ENCODE measurements around the gene IQCE. TPM values are rescaled to one million over a fixed set of nuclear protein-coding genes. Genes with fewer than 3 reads are reported as not detected.

IQCE gene
- total RNA-seq, 2 experiments from 2014 or later, result 8.3 to 10.0 TPM

DNA sequence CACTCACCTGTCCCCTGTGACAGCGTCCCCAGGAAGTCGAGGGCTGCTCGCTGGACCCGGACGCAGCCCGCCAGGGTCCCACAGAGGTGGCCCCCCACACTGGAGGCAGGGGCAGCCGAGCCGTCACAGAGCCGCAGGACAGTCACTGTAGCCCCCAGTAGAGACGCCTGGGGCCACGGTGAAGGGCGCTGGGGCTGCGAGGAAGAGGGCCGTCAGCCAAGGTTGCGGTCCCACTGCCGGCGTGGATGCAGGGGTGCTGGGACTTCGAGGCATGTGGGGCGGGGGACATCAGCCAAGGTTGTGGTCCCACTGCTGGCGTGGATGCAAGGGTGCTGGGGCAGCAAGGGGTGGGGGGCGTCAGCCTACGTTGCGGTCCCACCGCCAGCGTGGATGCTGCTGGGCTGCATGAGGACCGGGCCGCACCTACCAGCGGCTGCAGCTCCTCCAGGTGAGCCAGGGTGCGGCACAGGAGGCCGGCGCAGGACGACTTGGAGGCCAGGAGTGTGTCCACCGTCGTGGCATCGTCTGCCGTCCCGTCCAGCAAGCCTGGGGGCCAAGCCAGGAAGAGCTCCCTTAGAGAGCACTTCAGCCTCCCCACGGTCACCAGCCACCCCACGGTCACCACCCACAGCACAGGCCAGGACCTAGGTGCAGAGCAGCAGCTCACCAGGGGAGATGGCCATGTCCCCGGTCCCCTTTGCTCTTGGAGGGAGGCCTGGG lies 17.3 kb upstream of the IQCE start:
- Mint-ChIP-seq H3K4me3 (no peak overlapping the region), H3K36me3 (no peaks in the 10 kb centered on the region), H3K9me3 (no peaks in the 10 kb centered on the region), H3K27me3 (no peaks in the 10 kb centered on the region), H3K4me1 (no peaks in the 10 kb centered on the region), H3K27ac (no peak overlapping the region)
- POLR2A ChIA-PET, result no interaction called here
- no peak for ATAC-seq (ENCODE audit: low read depth)
- DNase-seq, result no peak

DNA sequence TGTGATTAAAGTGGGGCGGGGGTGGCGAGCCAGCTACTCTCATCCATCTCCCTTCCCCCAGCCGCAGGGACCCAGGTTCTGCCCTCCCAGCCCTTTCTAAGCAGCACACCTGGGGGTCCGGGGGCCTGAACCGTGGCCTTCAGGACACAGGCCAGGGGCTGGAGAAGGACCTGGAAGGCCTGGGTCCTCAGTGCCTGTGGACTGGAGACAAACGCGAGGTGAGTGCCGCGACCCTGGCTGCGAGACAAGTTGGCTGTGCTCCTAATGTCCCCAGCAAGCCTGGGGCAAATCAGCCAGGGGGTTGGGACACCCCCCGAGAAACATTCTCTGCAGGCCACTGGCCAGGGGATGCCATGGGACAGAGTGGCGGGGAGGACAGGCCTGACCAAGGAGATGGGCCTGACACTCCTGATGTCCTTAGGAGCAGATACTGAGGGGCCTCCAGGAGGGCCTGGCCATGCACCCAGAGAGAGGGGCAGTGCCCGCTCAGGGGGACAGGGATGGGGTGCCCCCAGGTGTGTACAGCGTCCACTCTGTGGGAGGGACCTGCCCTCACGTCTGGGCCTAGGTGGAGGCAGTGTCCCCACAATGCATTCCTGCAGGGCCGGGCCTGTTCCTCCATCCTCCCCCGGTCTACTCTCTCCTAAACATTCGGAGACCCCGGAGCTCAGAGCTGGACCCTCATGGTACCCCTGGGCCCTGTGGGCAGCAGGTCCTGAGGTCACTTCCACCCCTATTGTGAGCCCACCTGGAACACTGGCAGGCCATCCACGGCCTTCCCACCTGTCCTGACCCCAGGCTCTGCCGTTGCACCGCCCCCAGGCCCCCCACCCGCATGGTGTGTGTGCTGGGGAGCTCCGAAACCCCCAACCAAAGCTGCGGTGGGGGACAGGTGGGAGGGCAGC lies 16.5 kb upstream of the IQCE start:
- H3K4me3 Mint-ChIP-seq, result no peak overlapping the region
- H3K9me3 Mint-ChIP-seq, result no peaks in the 10 kb centered on the region
- H3K36me3 Mint-ChIP-seq, result peaks cover 2% of the 10 kb centered on the region
- no peaks in the 10 kb centered on the region for H3K4me1 Mint-ChIP-seq
- DNase-seq, result no peak
- ATAC-seq (ENCODE audit: low read depth), result no peak
- no peaks in the 10 kb centered on the region for H3K27me3 Mint-ChIP-seq
- POLR2A ChIA-PET, result no interaction called here
- H3K27ac Mint-ChIP-seq, result no peak overlapping the region

DNA sequence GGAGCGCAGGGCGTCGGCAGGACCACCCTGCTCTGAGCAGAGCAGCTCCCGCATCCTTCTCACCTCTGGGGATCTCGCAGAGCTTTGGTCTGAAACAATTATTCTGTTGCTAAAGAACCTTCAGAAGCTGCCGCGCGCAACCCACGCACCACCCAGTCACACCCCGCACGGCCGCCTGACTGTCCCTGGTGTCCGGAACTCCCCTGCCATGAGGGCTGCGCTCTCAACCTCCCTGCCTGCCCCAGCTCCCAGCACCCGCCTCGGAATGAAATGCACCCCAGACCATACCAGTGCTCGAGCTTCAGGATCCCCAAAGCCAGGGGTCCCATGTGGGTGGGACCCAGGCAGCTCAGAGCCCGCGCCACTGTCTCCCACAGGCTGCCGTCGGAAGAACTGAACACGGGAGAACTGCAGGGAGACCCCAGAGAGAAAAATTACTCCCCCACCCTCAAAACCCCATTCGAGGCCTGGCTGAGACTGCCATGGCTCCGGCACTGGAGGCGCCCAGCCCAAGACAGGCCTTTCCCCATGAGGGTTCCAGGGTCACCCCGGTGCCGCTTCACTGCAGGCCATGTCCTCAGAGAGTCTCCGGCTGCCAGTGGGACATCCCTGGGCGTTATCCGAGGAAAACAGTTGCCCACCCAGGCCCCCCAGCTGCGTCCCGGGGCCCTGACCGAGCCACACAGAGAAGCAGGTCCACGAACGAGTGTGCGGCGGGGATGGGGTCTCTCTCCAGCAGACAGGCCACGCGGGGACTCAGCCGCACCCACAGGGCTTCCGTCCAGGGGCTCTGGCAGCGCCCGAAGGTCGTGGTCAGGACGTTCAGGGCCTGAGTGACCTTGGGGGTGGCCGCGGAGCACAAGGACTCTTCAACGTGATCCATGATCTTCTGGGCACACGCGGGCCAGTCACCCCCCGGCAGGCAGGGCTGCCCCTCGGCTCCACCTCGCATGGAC lies 15.6 kb upstream of the IQCE start:
- Mint-ChIP-seq H3K9me3 (no peaks in the 10 kb centered on the region), H3K27me3 (no peaks in the 10 kb centered on the region), H3K4me1 (no peaks in the 10 kb centered on the region), H3K36me3 (peaks cover 5% of the 10 kb centered on the region), H3K4me3 (no peak overlapping the region), H3K27ac (no peak overlapping the region)
- DNase-seq (no peak), ATAC-seq (ENCODE audit: low read depth) (no peak)
- POLR2A ChIA-PET, result no interaction called here

- DNase-seq, result no peak
- no peak for ATAC-seq (ENCODE audit: low read depth)
- Mint-ChIP-seq H3K27ac (no peak overlapping the region), H3K9me3 (no peaks in the 10 kb centered on the region), H3K27me3 (no peaks in the 10 kb centered on the region), H3K4me3 (no peak overlapping the region), H3K36me3 (peaks cover 5% of the 10 kb centered on the region), H3K4me1 (no peaks in the 10 kb centered on the region)
- POLR2A ChIA-PET, result no interaction called here
These were observed 14.1 kb upstream of the IQCE start for GRCh38 chr7:2544541-2545188.

DNA sequence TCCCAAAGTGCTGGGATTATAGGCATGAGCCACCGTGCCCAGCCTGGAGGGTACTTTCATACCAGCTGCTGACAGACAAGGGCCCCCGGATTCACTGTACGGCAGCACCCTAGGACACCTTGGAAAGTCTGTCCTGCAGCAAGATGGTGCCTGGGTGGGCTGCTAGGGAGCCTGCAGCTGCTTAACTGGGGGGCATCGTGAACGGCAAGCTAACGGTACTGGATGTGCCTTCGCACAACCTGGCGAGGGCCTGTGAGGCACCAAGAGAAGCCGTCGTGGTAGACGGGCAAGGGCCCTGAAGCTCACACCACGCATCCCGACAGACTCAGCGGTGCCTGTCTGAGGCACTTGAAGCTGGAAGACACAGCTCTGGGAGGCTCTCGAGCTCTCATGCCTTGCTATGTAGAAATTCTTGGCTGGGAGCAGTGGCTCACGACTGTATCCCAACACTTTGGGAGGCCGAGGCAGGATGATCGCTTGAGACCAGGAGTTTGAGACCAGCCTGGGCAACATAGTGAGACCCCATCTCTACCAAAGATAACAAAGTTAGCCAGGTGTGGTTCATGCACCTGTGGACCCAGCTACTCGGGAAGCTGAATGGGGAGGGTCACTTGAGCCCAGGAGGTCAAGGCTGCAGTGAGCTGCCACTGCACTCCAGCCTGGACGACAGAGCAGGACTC lies 12.9 kb upstream of the IQCE start:
- no peak overlapping the region for H3K4me3 Mint-ChIP-seq
- ATAC-seq (ENCODE audit: low read depth) (no peak), DNase-seq (no peak)
- no peak overlapping the region for H3K27ac Mint-ChIP-seq
- no peaks in the 10 kb centered on the region for H3K27me3 Mint-ChIP-seq
- no peaks in the 10 kb centered on the region for H3K9me3 Mint-ChIP-seq
- peaks cover 7% of the 10 kb centered on the region for H3K36me3 Mint-ChIP-seq
- POLR2A ChIA-PET, result no interaction called here
- peaks cover 2% of the 10 kb centered on the region for H3K4me1 Mint-ChIP-seq

- no peaks in the 10 kb centered on the region for H3K9me3 Mint-ChIP-seq
- no peak for DNase-seq
- no peak overlapping the region for H3K27ac Mint-ChIP-seq
- no peak for ATAC-seq (ENCODE audit: low read depth)
- H3K36me3 Mint-ChIP-seq, result peaks cover 9% of the 10 kb centered on the region
- H3K27me3 Mint-ChIP-seq, result no peaks in the 10 kb centered on the region
- peaks cover 3% of the 10 kb centered on the region for H3K4me1 Mint-ChIP-seq
- POLR2A ChIA-PET, result interaction anchor here (0.7 kb wide), 1 partner anchor 152 kb away, joined by 4 read pairs; no protein-coding TSS in a partner anchor
- no peak overlapping the region for H3K4me3 Mint-ChIP-seq
These were observed 11.8 kb upstream of the IQCE start for GRCh38 chr7:2546776-2547586.

- Mint-ChIP-seq H3K27me3 (no peaks in the 10 kb centered on the region), H3K9me3 (no peaks in the 10 kb centered on the region), H3K4me3 (no peak overlapping the region)
These were observed 7.4 kb upstream of the IQCE start for GRCh38 chr7:2551418-2551817.

DNA sequence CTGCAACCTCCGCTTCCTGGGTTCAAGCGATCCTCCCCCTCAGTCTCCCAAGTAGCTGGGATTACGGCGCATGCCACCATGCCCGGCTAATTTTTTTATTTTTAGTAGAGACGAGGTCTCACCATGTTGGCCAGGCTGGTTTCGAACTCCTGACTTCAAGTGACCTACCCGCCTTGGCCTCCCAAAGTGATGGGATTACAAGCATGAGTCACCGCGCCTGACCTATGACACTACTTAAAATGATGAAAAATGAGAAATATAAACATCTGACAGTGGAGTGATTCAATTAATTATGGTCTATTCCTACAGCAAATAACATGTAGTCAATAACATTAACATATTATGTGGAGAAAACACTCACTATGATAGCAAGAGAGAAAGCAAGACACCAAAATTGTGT lies 5.7 kb upstream of the IQCE start:
- POLR2A ChIA-PET, result no interaction called here
- Mint-ChIP-seq H3K4me3 (no peak overlapping the region), H3K4me1 (peaks cover 17% of the 10 kb centered on the region), H3K36me3 (peaks cover 9% of the 10 kb centered on the region), H3K9me3 (no peaks in the 10 kb centered on the region), H3K27me3 (no peaks in the 10 kb centered on the region), H3K27ac (no peak overlapping the region)
- no peak for DNase-seq
- ATAC-seq (ENCODE audit: low read depth), result no peak

More at GRCh38 chr7:2551418-2551817, 7.4 kb upstream of the IQCE start:
- no peak overlapping the region for H3K27ac Mint-ChIP-seq
- POLR2A ChIA-PET, result interaction anchor here (0.6 to 1.2 kb wide), 3 partner anchors 12 to 100 kb away, joined by 3 to 4 read pairs (median 4); no protein-coding TSS in a partner anchor
- peaks cover 13% of the 10 kb centered on the region for H3K36me3 Mint-ChIP-seq
- H3K4me1 Mint-ChIP-seq, result peaks cover 13% of the 10 kb centered on the region
- ATAC-seq (ENCODE audit: low read depth) (no peak), DNase-seq (no peak)

DNA sequence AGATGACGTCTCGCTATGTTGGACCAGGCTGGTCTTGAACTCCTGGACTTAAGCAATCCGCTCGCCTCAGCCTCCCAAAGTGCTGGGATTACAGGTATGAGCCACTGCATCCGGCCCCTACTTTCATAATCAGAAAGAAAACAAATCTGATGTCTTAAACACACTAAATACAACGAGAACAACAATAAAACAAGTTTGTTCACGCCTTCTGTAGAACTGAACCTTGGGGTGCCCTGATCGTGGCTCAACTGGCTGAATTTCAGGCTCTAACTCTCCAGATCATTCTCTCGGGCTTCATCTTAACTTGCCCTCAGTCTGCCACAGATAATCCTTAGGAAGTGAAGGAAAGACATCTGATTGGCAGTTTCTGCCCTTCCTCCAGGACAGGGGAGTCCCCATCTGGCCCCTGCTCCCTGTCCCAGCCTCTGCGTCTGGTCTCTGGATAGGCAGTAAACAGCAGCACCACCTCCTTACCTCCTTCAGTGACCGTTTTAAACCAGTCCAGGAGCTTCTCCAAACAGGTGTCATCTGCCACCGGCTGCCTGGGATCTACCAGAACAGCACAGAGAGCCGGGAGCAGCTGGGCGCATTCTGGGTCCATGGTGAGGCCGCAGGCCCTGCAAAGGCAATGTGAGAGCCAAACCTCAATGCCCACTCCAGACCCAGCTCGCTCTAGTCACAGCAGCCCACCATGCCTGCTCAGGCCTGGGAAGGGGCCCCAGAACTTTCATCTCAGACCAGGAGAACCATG lies 4.8 kb upstream of the IQCE start:
- H3K9me3 Mint-ChIP-seq, result no peaks in the 10 kb centered on the region
- POLR2A ChIA-PET, result interaction anchor here (0.5 to 1.2 kb wide), 3 partner anchors 15 to 76 kb away, joined by 3 to 7 read pairs (median 3); no protein-coding TSS in a partner anchor
- peak overlapping the region; percentile 89 for H3K4me3 Mint-ChIP-seq
- peaks cover 9% of the 10 kb centered on the region for H3K36me3 Mint-ChIP-seq
- ATAC-seq (ENCODE audit: low read depth) (no peak), DNase-seq (no peak)
- H3K27ac Mint-ChIP-seq, result peak overlapping the region; percentile 92
- no peaks in the 10 kb centered on the region for H3K27me3 Mint-ChIP-seq
- peaks cover 19% of the 10 kb centered on the region for H3K4me1 Mint-ChIP-seq

GRCh38 chr7:2554661-2555111 lies 4.1 kb upstream of the IQCE start:
- peak overlapping the region; percentile 89 for H3K4me3 Mint-ChIP-seq
- no peak for DNase-seq
- no peaks in the 10 kb centered on the region for H3K9me3 Mint-ChIP-seq
- peaks cover 9% of the 10 kb centered on the region for H3K36me3 Mint-ChIP-seq
- POLR2A ChIA-PET, result interaction anchor here (0.5 to 1.2 kb wide), 3 partner anchors 16 to 77 kb away, joined by 3 to 7 read pairs (median 3); no protein-coding TSS in a partner anchor
- peaks cover 21% of the 10 kb centered on the region for H3K4me1 Mint-ChIP-seq
- peak overlapping the region; percentile 92 for H3K27ac Mint-ChIP-seq
- H3K27me3 Mint-ChIP-seq, result no peaks in the 10 kb centered on the region
- ATAC-seq (ENCODE audit: low read depth), result no peak

All from activated naive CD8-positive, alpha-beta T cell treated with anti-CD3 and anti-CD28 coated beads, Interleukin-2, amount 10 ng/mL, durations not matched to agents 7 days and 5 days (primary cell).